ENCODE results near the gene DSCAML1. TPM values are rescaled to one million over a fixed set of nuclear protein-coding genes. Genes with fewer than 3 reads are reported as not detected.

DSCAML1 gene
- total and polyA plus RNA-seq, 2 of the 8 experiments (the other 6 are each of a cell fraction or from before 2014, with no cell fraction given): 0.19 to 0.24 TPM

DNA sequence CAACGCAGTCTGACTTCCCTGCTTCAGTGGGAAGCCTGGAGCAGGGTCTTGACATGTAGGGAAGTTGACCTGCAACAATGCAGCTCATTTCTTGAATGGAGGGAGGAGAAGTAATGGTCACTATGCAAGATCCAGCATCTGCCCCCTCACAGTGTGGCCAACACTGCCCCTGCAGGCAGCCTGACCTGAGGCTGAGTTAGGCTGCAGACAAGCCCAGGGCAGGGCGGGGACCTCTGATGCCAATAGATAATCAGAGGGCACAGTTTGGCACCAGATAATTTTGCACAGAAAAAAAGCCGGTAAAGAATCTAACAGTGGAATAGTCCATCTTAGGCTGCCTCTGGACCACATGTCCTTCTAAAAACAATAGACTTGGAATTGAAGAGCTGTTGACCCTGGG lies 182.3 kb downstream of the DSCAML1 start (continued):
- TF ChIP-seq SIN3A (conservative IDR thresholded peaks at IDR 0.05 in 1 of 2, IDR thresholded peaks at IDR 0.05 in 1 of 2; ENCODE audit: low read depth in 1 of 2, low read length in 2 of 2): no peak
- TF ChIP-seq RAD21 (IDR thresholded peaks at IDR 0.05 in 1 of 2, conservative IDR thresholded peaks at IDR 0.05 in 1 of 2; ENCODE audit: low read depth in 2 of 2, low read length in 2 of 2): peak; percentile 49 to 71
- no peak for TF ChIP-seq HDAC2 (IDR thresholded peaks at IDR 0.05; ENCODE audit: borderline replicate concordance in 1 of 2, low read depth in 2 of 2, low read length in 2 of 2)

All from H1 (cell line).